GM20000 (cell line): ENCODE results near the gene PSMB2.

Experiments
- DNase-seq: peaks from one replicate; pipeline ENCODE4 v3.0.0; 2012; ENCODE audit warnings: low spot score
- TF ChIP-seq, protein P1 (sequence below): IDR thresholded peaks from 2 replicates; pipeline ENCODE4 v1.5.1; 2012; ENCODE audit warnings: mild to moderate bottlenecking, control low read depth; ENCODE audit errors: extremely low read depth, missing control alignments

PSMB2 gene

DNA sequence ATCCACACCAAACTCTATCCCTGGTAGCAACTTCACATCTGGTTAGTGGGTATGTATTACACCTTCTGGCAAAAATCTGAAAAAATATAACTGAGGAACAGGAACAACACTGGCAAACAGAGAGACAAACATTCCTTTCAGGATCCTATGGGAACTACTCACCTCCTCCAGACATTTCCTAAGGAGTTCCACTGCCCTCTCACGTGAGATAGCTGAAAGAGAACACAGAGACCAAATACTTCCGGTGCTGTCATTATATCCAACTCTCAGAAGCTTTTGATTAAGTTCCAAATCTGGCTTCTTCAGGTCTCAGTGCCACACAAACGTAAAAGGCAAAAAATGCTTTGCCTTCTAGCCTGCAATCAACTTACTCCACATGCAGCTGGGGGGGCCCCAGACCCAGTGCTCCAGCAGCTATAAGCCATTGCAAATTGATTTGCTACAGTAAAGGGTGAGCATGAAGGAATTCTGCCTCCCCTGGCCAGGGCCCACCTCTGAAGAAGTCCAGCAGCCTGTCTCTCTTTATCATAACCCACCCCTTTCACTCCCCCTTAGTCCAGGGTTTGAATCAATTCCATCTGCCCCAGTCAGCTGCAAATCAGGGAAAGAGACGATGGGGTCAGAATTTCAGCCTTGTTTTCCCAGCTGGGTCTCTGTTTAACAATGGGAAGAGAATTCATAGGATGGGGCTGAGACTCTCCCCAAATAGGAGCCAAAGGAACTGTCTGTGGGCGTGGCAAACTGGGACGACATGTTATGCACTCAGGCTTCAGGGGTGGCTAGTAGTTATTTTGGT is 36.1 kb downstream of the PSMB2 start:
- no peak for DNase-seq
- TF ChIP-seq, protein P1, sequence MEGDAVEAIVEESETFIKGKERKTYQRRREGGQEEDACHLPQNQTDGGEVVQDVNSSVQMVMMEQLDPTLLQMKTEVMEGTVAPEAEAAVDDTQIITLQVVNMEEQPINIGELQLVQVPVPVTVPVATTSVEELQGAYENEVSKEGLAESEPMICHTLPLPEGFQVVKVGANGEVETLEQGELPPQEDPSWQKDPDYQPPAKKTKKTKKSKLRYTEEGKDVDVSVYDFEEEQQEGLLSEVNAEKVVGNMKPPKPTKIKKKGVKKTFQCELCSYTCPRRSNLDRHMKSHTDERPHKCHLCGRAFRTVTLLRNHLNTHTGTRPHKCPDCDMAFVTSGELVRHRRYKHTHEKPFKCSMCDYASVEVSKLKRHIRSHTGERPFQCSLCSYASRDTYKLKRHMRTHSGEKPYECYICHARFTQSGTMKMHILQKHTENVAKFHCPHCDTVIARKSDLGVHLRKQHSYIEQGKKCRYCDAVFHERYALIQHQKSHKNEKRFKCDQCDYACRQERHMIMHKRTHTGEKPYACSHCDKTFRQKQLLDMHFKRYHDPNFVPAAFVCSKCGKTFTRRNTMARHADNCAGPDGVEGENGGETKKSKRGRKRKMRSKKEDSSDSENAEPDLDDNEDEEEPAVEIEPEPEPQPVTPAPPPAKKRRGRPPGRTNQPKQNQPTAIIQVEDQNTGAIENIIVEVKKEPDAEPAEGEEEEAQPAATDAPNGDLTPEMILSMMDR, result no peak

DNA sequence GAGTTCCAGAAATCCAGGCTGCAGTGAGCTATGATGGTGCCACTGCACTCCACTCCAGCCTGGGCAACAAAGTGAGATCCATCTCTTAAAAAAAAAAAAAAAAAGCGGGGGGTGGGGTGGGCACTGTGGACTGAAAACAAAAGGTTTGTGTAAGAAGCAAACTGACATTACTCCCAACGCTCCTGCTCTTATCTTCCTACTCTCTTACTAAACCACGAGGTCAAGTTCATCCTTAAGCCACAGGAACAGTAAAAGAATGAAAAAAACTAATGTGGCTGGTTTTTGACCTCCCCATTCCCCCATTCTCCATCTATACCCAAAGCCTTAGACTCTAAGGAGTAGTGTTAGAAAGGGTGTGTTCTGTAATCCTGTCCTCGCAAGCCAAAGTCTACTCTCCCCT is 37.4 kb downstream of the PSMB2 start:
- TF ChIP-seq, protein P1, result no peak
- DNase-seq, result no peak

DNA sequence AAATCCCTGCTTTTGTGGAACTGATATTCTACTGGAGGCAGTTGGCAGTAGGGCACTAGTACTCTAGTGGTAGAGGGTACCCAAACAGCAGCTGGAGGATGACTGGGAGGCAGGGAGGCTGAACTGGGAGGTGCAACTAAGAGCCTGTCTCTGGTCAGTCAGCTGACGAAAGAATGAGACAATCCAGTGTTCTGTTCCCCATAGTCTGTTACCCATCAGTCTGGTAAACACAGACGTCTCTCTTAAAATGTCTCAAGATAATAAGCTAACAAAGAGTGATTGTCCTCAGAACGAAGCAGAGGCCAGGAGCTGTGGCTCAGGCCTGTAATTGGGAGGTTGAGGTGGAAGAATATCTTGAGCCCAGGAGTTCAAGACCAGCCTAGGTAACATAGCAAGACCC is 37.9 kb downstream of the PSMB2 start:
- DNase-seq, result no peak
- TF ChIP-seq, protein P1, result no peak

GRCh38 chr1:35600593-35600992 is 40.7 kb downstream of the PSMB2 start:
- TF ChIP-seq, protein P1, result no peak
- DNase-seq, result no peak

GRCh38 chr1:35599411-35599810 is 41.9 kb downstream of the PSMB2 start:
- no peak for DNase-seq
- TF ChIP-seq, protein P1, result no peak

DNA sequence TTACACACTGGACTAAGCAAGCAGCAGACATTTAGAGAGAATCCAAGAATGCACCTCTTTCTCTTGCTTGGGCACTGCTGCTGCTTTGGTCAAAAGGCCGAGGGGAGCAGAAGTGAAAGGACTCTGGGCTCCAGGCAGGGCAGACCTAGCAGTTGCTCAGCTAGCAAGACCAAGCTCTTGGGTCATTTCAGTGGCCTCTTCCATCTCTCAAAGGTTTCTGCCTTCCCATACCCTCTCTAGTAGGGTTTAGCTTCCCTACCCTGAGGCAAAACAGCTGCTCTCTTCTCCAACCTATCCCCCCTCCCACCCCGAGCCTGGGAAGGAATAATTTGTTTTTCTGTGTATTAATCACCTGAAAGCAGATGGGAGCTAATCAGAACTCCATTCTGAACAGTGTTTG is 42.4 kb downstream of the PSMB2 start:
- DNase-seq, result no peak
- TF ChIP-seq, protein P1, result no peak

GRCh38 chr1:35597870-35598269 is 43.5 kb downstream of the PSMB2 start:
- DNase-seq, result no peak
- TF ChIP-seq, protein P1, result no peak
